ENCODE measurements around the gene ANGPTL3. TPM values are rescaled to one million over a fixed set of nuclear protein-coding genes. Genes with fewer than 3 reads are reported as not detected.
A peak's percentile ranks its signal among the peaks of the same experiment; 100 is the strongest.
"Not testable (repeated sequence)": the region's sequence is repeated elsewhere in the genome, so short reads cannot be mapped to it uniquely, and the experiment has no call there.

The ANGPTL3 gene
- total RNA-seq, result 0.10 TPM in 1 of 3 replicates, not detected in the others
- long read RNA-seq, result 0 reads

- H3K36me3 Mint-ChIP-seq (ENCODE audit: low read depth), result peaks cover 6% of the 10 kb centered on the region
- no peak within 1 kb of the TSS for H3K4me3 Mint-ChIP-seq (ENCODE audit: unreplicated experiment)
- H3K27ac Mint-ChIP-seq (ENCODE audit: unreplicated experiment), result peak within 1 kb of the TSS; percentile 50
- H3K27me3 Mint-ChIP-seq (ENCODE audit: low read depth), result no peaks in the 10 kb centered on the region
- no peak for DNase-seq (ENCODE audit: low spot score)
- TF ChIP-seq CTCF (IDR thresholded peaks at IDR 0.05), result no peak
- peaks cover 76% of the 10 kb centered on the region for H3K4me1 Mint-ChIP-seq (ENCODE audit: low read depth)
- H3K9me3 Mint-ChIP-seq (ENCODE audit: low read depth), result no peaks in the 10 kb centered on the region
These were observed at the start of gene ANGPTL3 for GRCh38 chr1:62597281-62597680. Gene ANGPTL3 (plus strand): TSS chr1:62597520. CDS start chr1:62597567, 47 bp downstream.

GRCh38 chr1:62561306-62561705 is 36.0 kb upstream of the ANGPTL3 start:
- Mint-ChIP-seq H3K27me3 (ENCODE audit: low read depth) (no peaks in the 10 kb centered on the region), H3K4me3 (ENCODE audit: unreplicated experiment) (no peak overlapping the region), H3K27ac (ENCODE audit: unreplicated experiment) (no peak overlapping the region), H3K4me1 (ENCODE audit: low read depth) (peaks cover 11% of the 10 kb centered on the region), H3K36me3 (ENCODE audit: low read depth) (peaks cover 21% of the 10 kb centered on the region), H3K9me3 (ENCODE audit: low read depth) (peaks cover 6% of the 10 kb centered on the region)
- DNase-seq (ENCODE audit: low spot score), result no peak
- TF ChIP-seq CTCF (IDR thresholded peaks at IDR 0.05), result no peak

- not testable (repeated sequence) for DNase-seq (ENCODE audit: low spot score); H3K27me3 Mint-ChIP-seq (ENCODE audit: low read depth); H3K4me3 Mint-ChIP-seq (ENCODE audit: unreplicated experiment); H3K4me1 Mint-ChIP-seq (ENCODE audit: low read depth); H3K27ac Mint-ChIP-seq (ENCODE audit: unreplicated experiment)
- H3K9me3 Mint-ChIP-seq (ENCODE audit: low read depth), result peaks cover 27% of the 10 kb centered on the region
- peaks cover 33% of the 10 kb centered on the region for H3K36me3 Mint-ChIP-seq (ENCODE audit: low read depth)
These were observed 30.1 kb upstream of the ANGPTL3 start for GRCh38 chr1:62567182-62567581.

GRCh38 chr1:62567926-62568325 is 29.4 kb upstream of the ANGPTL3 start:
- Mint-ChIP-seq H3K36me3 (ENCODE audit: low read depth) (peaks cover 33% of the 10 kb centered on the region), H3K9me3 (ENCODE audit: low read depth) (peaks cover 31% of the 10 kb centered on the region)
- H3K4me1 Mint-ChIP-seq (ENCODE audit: low read depth); H3K27ac Mint-ChIP-seq (ENCODE audit: unreplicated experiment); H3K4me3 Mint-ChIP-seq (ENCODE audit: unreplicated experiment); DNase-seq (ENCODE audit: low spot score); H3K27me3 Mint-ChIP-seq (ENCODE audit: low read depth): not testable (repeated sequence)

- not testable (repeated sequence) for H3K27me3 Mint-ChIP-seq (ENCODE audit: low read depth); H3K27ac Mint-ChIP-seq (ENCODE audit: unreplicated experiment); H3K4me1 Mint-ChIP-seq (ENCODE audit: low read depth); DNase-seq (ENCODE audit: low spot score); H3K4me3 Mint-ChIP-seq (ENCODE audit: unreplicated experiment)
- H3K9me3 Mint-ChIP-seq (ENCODE audit: low read depth), result peaks cover 25% of the 10 kb centered on the region
- peaks cover 39% of the 10 kb centered on the region for H3K36me3 Mint-ChIP-seq (ENCODE audit: low read depth)
These were observed 25.8 kb upstream of the ANGPTL3 start for GRCh38 chr1:62571517-62571916.

GRCh38 chr1:62572476-62572875 is 24.8 kb upstream of the ANGPTL3 start:
- Mint-ChIP-seq H3K27ac (ENCODE audit: unreplicated experiment) (no peak overlapping the region), H3K4me1 (ENCODE audit: low read depth) (no peaks in the 10 kb centered on the region), H3K27me3 (ENCODE audit: low read depth) (no peaks in the 10 kb centered on the region), H3K9me3 (ENCODE audit: low read depth) (peaks cover 21% of the 10 kb centered on the region), H3K4me3 (ENCODE audit: unreplicated experiment) (no peak overlapping the region), H3K36me3 (ENCODE audit: low read depth) (peaks cover 34% of the 10 kb centered on the region)
- DNase-seq (ENCODE audit: low spot score), result no peak
- TF ChIP-seq CTCF (IDR thresholded peaks at IDR 0.05), result no peak

GRCh38 chr1:62573675-62574074 is 23.6 kb upstream of the ANGPTL3 start:
- Mint-ChIP-seq H3K27ac (ENCODE audit: unreplicated experiment) (no peak overlapping the region), H3K4me3 (ENCODE audit: unreplicated experiment) (no peak overlapping the region), H3K9me3 (ENCODE audit: low read depth) (peaks cover 17% of the 10 kb centered on the region), H3K36me3 (ENCODE audit: low read depth) (peaks cover 29% of the 10 kb centered on the region), H3K4me1 (ENCODE audit: low read depth) (no peaks in the 10 kb centered on the region), H3K27me3 (ENCODE audit: low read depth) (no peaks in the 10 kb centered on the region)
- TF ChIP-seq CTCF (IDR thresholded peaks at IDR 0.05), result no peak
- DNase-seq (ENCODE audit: low spot score), result no peak
